Measurements from ENCODE around the gene MACROD2.

GRCh38 chr20:15141861-15142260 lies 1146.5 kb downstream of the MACROD2 start:
- TF ChIP-seq POLR2A (IDR thresholded peaks at IDR 0.05; ENCODE audit: low read depth, low read length): no peak
- TF ChIP-seq POLR2AphosphoS5 (IDR thresholded peaks at IDR 0.05; ENCODE audit: low read depth, low read length): no peak
- TF ChIP-seq TAF1 (IDR thresholded peaks at IDR 0.05; ENCODE audit: low read depth, low read length): no peak
